COR-L47 (cell line): ENCODE results near the gene ATP13A2.

ENCODE experiments used
- DNase-seq: peaks from one replicate; lab custom pipeline; 2025; lab: John Stamatoyannopoulos, UW

ATP13A2 gene

DNA sequence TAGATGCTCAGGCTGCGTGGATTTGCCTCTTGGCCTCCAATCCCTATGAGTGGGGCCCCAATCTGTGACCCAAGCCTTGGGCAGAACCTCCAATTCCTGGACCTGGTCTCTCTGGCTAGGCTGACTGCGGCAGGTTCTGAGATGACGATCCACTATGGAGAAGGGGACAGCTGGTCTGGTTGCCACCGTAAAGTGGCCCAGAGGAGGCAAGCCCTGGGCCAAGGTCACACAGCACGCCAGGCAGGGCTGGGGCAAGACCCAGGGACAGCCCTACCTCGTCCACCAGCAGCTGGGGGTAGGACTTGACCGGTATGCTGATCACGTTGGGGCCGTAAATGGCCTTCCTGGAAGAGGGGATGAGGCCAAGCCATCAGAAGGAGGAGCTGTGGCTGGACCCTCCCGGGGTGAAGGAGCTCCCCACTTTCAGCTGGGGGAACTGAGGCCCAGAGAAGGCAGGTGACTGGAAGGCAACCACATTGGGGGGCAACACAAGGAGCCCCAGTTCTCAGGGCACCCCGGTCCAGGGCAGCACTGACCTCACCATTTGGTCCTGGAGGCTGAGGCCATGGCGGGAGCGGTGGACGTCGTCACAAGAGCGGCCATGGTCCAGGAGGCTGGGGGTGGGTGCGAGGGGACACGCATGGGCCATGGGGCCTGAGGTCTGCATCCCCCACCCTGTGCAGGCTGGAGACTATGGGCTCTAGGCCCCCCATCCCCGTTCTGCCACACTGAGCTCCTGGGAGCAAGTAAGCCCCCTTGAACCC, 9.8 kb downstream of the ATP13A2 start:
- DNase-seq, result no peak

DNA sequence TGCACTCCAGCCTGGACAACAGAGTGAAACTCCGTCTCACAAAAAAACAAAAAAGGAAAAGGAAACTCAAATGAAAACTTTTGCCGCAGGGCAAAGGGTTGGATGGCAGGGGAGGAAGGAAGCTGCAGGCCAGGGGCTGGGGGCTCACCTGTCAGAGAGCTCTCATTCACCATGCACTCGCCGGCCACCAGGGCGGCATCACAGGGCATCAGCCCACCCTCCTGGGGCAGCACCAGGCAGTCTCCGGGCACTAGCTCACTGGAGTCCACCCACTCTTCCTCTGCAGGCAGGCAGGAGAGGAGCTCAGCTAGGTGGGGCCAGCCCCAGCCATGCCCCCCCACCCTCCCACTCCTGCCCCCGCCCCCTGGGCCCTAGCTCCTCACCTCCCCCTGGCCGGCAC, 11.9 kb downstream of the ATP13A2 start:
- DNase-seq, result no peak

DNA sequence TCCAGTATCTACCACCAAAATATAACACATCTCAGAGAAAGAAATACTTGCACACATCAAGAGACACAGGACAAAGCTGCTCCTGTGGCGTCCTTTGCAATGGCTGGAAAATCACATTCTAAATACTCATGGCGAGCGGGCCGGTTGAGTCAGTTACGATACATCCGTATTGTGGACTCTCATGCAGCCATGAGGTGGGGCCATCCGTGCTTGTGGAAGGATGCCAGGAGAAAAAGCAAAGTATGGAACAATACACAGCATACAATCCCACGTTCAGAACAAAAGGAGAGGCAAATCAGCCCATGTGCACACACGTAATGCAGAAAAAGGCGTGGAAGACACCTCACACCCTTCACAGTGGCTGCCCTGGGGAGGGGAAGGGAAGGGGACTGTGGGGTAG, 13.1 kb downstream of the ATP13A2 start:
- no peak for DNase-seq

DNA sequence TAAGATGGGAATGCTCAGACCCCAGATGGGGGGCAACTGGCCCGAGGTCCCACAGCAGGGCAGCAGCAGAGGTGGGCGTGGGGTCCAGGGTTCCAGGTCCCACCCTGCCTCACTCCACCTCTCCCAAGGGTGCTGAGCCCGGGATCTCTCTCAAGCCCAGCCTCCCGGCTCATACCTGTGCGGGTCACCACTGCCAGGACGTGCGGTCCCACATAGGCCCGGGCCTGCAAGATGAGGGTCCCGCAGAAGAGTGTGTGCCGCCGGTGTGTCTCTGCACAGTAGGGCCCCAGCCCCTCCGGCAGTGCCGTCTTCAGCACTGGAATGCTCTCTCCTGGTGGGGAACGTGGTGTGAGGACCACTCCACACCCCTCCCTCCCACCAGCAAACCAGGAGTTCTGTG, 14.9 kb downstream of the ATP13A2 start:
- no peak for DNase-seq

DNA sequence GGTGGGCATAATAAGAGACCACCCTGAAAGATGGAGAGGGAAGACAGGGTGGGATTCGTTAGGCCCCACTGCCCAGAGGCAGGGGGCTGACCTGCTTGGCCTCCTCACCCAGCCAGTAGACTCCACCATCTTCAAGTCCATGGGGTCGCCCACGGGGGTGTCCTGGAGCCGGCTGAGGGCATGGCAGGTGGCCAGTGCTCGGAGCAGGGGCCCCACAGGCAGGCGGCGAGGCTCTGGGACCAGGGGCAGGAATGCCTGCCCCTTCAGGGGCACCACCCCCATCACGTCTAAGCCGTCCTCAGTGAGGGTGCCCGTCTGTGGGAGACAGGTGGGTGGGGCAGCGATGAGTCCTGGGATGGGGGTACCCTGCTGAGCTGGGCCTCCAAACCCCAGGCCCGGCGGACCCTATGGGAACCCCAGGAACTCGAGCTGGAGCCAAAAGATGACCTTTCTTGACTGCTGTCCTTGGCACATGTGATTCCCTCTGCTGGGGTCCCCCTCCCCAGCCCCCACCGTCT, 18.1 kb downstream of the ATP13A2 start:
- no peak for DNase-seq

DNA sequence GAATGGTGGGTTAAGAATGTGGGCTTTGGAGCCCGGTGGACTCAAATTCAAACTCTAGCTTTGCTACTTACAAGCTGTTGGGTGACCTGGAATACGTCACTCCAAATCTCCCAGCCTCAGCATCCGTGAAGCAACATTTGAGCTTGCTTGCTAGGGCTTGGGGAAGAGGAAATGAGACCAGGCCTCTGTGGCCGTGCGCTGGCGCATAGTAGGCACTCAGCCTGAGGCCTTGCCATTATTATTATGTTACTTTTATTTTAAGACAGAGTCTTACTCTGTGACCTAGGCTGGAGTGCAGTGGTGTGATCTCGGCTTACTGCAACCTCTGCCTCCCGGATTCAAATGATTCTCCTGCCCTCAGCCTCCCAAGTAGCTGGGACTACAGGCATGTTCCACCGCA, 19.1 kb downstream of the ATP13A2 start:
- no peak for DNase-seq

DNA sequence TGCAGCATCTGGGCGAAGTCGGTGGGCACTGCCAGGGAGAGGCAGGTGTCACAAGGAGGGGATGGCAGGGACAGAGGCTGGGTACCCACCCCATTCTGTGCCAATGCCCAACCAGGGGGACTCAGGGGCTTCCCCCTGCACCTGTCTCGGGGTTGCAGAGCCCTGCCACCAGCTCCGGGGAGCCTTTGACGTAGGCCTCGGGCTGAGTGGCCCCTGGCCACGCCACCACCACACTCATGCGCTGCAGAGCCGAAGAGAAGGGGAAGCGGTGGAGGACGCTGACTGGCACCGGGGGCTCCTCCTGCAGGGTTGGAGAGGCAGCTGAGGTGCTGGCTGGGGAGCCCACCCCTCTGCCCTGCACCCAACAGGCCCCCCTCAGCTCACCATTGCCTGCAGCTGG, 19.6 kb downstream of the ATP13A2 start:
- DNase-seq, result no peak

DNA sequence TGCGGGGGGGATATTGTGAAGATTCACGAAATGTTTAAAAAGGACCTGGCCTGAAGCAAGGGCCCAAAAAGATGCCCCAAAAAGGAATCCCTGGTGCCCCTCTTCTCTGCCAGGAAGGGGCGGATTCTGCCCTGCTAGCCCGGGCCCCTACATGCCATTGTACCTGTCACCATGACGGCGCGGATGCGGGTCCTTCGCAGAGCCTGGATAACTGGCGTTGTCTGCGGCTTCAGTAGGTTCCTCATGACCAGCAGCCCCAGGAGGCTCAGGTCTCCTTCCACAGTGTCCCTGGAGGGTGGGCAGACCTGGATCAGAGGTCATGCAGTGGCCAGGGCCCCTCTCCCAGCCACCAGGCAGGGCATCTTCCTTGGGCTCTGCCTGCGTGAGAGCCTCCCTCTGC, 20.2 kb downstream of the ATP13A2 start:
- DNase-seq, result no peak

DNA sequence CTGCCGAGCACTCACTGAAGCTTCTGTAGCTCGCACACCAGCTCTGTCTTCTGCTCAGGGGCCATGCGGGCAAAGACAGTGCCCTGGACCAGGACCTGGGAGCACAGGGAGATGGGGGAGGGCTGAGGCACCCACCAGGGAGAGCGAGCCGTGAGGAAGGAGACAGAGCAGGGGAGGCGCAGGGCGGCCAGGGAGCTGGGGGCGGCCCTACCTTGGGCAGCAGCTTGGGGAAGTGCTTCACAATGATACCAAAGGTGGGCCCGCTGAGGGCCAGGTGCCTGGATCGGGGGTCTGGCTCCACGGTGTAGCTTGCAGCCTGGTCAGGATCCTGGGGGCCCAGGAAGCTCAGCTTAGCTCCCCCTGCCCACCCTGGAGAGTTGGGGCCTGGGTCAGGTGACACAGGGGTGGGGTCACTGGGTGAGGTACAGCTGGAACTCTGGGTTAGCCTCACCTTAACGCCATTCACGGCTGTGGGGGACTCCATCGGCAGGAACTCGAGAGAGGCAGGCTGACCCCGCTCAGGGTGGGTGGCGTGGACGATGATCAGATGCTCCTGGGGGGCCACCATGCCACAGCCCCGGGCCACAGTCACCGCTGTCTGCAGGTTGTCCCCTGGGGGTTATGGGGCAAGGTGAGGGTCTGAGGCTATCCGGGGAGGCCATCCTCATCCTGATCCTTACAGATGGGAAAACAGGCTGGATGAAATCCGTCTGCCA, 21.9 kb downstream of the ATP13A2 start:
- DNase-seq, result no peak

DNA sequence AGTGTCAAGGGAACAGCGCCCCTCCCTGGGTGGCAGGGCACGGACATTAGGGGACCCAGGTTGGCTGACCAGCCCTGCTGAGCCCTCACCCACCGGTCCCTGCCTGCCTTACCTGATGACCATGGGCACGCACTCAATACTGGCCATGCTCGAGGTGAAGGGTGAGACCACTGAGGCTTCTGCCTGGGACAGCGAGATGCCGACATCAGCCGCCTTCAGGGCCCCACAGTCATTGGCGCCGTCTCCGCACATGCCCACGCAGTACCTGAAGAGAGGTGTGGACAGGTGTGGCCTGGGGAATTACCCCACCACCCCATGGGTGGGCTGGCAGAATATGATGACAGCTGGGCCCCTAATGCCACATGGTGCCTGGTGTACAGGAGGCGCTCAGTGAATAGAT, 23.5 kb downstream of the ATP13A2 start:
- no peak for DNase-seq

DNA sequence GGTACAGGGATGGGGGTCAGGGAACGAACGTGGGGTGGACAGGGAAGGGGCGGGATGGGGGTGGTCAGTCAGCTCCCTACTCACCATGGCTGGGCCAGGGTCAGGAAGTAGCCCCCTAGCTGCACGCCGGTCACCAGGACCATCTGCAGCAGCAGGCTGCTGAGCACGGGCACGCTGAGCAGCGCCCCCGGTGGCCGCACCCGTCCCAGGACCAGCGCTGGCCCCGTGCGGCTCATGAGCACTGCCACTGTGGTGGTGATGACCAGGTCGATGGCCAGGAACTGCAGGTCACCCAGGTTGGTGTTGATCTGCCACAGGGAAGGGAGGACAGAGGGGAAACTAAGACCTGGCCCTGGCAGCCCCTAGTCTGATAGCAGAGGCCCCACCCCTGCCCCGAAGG, 24.8 kb downstream of the ATP13A2 start:
- DNase-seq, result no peak

DNA sequence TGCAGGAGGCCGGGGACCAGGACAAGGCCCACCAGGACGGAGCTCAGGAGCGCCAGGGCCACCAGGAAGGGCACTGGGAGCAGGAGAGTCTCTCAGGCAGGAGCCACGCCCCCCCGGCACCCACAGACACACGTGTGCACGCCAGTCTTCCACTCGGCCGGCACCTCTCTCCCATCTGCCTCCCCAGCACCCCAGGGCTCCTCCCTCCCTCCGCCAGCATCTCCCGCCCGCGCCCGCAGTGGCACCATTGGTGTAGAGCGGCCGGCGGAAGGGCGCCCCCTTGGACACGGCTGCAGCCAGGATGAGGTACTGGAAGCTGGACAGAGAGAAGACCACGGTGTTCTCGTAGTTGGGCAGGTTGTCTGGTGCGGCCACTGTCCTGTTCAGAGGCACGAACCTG, 25.2 kb downstream of the ATP13A2 start:
- no peak for DNase-seq

DNA sequence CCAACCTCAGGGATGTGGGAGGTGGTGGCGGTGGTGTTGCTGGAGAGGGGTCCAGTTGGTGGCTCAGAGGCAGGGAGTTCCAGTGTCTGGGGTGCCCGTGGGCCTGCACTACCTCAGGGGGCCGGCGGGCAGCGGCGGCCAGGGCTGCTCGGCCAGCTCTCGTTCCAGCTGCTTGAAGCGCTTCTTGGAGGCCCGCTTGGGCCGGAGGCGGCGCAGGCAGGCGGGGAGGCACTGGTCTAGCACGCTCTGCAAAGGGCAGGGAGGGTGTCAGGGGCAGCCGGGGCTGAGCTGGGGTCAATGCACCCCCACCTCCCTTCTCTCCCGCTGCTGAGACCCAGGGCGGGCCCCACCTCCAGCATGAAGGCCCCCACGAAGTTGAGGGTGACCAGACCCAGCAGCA, 25.6 kb downstream of the ATP13A2 start:
- no peak for DNase-seq

DNA sequence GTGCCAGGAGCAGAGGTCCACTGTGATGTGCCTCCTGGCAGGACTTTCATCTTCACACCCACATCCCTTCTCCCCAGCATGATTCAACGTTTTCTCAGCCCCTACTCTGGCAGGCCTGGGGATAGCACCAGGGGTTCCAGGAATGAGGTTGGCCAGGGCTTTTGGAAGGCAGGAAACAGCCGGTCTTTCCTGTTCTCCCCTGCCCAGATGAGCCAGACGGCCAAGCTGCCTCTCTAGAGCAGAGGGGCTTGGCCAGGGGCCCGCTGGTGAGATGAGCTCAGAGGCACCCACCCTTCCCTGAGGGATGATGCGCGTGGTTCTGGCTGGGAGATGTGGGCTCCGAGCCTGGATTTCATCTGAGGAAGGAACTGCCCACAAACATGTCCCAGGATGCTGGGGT, 27.0 kb downstream of the ATP13A2 start:
- DNase-seq, result no peak

DNA sequence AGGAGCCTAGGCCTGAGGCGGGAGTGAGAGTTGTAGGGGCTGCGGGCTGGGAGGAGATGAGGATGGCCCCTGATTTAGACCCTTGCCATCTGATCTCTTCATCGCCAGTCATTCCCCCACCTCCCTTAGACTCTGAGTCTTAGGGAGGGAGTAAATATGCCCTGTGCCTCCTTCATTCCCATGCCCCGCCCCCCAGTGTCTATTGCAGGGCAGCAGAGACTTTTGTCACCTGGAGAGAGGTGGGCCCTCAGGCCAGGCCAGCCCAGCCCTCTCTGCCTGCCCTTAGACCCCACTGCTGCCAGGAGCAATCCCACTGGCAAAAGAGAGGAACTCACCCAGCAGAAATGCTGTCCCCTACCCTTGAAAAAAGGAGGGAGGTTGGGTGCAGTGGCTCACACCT, 28.1 kb downstream of the ATP13A2 start:
- DNase-seq, result no peak

DNA sequence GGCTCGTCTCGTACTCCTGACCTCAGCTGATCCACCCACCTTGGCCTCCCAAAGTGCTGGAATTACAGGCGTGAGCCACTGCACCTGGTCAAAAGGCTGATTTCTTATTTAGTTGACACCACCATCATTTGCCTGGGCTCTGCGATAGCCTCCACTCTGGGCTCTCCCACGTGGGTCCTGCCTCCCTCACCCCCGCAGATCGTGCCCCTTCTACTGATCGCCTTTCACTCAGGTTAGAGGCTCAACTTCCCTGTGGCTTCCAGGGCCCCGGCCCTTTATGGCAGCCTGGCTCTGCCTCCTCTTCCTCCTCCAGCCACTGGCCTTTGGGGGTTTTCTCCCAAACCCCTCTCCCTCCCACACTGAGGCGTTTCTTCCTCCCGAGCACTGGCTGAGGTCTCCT, 28.8 kb downstream of the ATP13A2 start:
- DNase-seq, result no peak

DNA sequence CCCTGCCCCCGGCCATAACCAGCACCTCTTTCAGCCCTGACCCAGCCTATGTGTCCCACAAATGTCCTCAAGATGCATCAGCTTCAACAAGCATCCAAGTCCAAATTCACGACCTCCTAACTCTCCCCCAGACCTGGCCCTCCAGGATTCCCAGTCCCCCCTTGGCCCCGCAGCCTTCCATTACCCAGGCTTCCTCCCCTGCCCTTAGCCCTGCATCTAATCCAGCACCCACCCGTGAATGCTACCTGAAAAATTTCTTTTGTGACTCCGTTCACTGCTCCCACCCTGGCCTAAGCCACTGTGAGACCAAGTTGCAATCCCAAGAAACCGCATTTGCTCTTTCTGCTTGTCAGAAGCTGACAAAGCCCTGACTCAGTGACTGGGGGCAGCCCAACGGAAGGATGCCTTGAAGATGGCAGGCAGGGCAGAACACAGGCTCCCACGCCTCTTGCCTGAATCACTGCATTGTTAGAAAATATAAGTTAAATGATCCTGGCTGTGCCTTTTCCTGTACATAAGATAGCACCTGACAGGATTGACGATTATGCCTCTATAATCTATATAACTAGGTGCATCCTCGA, 30.4 kb downstream of the ATP13A2 start:
- DNase-seq, result no peak

DNA sequence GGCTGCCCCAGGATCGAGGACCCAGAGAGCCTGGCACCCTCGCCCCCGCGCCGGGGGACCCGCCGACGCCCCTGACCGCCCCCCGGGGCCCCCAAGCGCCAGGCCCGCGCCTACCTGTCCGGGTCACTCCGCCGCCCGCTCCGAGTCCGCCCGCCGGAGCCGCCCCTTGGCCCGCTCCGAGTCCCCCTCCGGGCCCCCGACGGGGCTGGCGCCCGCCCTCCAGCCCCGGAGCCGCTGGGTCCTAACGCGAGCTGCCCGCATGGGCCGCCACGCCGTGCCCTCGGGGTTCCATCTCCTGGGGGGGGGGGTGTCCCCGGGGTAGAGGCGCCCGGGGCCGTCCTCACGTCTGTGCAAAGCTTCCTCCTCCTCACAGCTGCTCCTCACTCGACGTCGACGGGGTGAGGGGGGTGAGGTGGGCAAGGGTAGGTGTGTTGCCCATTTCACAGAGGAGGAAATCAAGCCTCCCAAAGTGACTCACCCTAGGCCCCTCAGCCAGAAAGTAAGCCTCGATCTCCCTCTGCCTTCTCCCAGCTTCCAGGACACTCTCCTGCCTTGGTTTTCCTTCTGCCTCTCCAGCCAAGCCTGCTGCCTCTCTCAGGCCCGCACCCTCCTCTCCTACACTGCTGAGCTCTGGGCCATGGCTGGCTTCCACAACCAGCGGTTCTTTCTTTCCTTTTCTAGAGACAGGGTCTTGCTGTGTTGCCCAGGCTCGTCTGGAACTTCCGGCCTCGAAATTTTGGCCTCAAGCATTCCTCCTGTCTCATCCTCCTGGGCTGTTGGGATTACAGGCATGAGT, 31.1 kb downstream of the ATP13A2 start, which contains the start of gene MFAP2:
Gene MFAP2 (minus strand): TSS at position 148 of the 796 bp plus-strand sequence. CDS start 2,347 bp downstream, outside the sequence.
- no peak for DNase-seq

DNA sequence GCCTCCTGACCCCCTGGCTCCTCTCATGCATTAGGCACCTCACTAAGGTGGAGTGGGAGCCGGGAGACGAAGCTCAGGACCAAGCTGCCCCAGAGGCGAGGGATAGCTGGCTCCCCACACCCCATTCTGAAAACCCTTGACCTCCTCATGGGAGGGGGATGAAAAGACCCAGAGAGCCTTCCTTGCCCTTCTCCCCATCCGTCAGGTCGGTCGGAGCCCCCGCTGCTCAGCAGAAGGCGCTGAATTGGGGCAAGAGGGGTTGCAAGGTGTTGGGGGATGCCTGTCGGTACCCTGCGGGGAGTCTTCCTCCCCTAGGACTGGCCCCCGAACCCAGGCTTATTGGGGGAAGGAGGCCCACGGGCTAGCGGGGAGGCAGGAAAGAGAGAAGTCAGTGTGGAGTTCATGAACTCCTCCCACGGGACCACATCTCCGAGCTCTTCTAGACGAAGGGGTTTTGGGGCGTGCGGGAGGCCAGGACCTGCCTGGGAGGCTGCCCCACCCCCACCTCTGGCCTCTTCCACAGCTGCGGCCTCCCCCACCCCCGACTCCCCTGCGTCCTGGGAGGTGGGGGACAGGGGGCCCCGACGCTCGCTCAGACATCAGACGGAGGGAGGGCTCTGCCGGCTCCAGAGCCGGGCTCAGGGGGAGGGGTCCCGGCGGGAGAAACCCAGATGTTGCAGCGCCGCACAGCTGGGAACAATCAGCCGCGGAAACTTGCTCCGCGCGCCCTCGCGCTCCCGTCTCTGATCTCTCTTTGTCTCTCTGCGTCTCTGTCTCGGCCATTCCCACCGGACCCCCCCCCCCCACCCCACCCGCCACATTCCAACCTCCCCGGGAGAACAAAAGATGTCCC, 32.0 kb downstream of the ATP13A2 start:
- no peak for DNase-seq

DNA sequence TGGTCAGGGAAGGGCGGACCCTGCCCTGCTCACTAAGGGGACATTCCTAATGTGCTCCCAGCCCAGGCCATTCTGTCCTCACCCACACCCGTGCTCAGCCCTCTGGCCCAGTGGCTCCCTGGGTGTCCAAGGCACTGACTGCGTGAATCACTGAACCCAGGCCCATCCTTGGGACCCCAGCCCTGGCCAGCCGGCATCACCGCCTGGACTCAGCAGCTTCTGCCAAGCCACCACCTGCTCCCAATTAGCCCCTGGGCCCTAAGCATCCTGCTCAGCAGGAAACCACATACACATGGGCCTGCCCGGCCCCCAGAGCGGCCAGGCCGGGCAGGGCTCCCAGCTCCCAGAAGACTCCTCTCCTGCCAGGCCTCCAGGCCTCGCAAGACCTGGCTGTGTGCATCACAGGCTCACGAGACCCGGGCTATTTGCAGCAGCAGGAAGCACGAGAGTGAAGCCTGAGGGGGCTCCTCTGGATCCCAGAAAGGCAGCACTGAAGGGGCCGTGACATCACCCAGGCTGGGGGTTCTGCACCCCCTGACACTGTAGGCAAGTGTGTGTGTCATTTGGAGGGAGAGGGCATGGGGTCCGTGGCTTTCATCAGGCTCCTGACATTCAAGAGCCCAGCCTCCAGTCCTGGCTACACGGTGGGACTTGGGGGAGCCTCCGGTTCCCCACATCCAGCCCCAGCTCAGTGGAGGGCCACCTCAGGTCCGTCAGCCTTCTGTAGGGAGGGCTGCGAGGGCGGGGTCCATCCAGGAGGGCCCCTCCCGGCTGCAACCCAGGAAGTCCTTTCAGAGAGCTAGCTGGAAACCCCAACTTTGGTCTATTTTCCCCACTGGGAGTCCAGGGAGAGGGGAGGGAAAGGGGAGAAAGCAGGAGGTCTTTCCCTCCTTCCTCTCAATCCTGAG, 32.9 kb downstream of the ATP13A2 start:
- DNase-seq, result no peak
